Stimulated activated naive CD8-positive, alpha-beta T cell treated with anti-CD3 and anti-CD28 coated beads, Interleukin-15, Interleukin-2, amounts not matched to agents 100 U/mL and 50 U/mL, for 24 hours (primary cell): Measurements from ENCODE around the gene LMTK2.
A peak's percentile ranks its signal among the peaks of the same experiment; 100 is the strongest.

ENCODE experiments used
- ATAC-seq: fragments of 150-1000 bp; cut with Tn5 transposase; one replicate; pipeline ENCODE4 v1.10.0; 2021
- DNase-seq: peaks from one replicate; pipeline ENCODE4 v3.0.0; 2021

Gene LMTK2

GRCh38 chr7:98106647-98107312, at the start of gene LMTK2:
Gene LMTK2, plus strand, starts transcription at chr7:98106862. Its CDS starts 316 bp downstream, at chr7:98107178.
- ATAC-seq (peak; percentile 99), DNase-seq (peak; percentile 97)

- no peak for ATAC-seq
- no peak for DNase-seq
Observed at GRCh38 chr7:98057157-98057556, 49.5 kb upstream of the LMTK2 start.

GRCh38 chr7:98058186-98058585, 48.5 kb upstream of the LMTK2 start:
- DNase-seq, result no peak
- no peak for ATAC-seq

- DNase-seq (no peak), ATAC-seq (no peak)
Observed at GRCh38 chr7:98064233-98064632, 42.4 kb upstream of the LMTK2 start.

- ATAC-seq, result no peak
- no peak for DNase-seq
Observed at GRCh38 chr7:98066208-98066607, 40.5 kb upstream of the LMTK2 start.

GRCh38 chr7:98066934-98067507, 39.6 kb upstream of the LMTK2 start:
- DNase-seq, result no peak
- no peak for ATAC-seq

GRCh38 chr7:98073047-98073446, 33.6 kb upstream of the LMTK2 start:
- DNase-seq, result no peak

GRCh38 chr7:98075801-98076200, 30.9 kb upstream of the LMTK2 start:
- ATAC-seq (no peak), DNase-seq (no peak)

More at GRCh38 chr7:98073047-98073446, 33.6 kb upstream of the LMTK2 start:
- ATAC-seq, result no peak

- ATAC-seq, result no peak
- no peak for DNase-seq
Observed at GRCh38 chr7:98077762-98078161, 28.9 kb upstream of the LMTK2 start.

- no peak for ATAC-seq
- DNase-seq, result no peak
Observed at GRCh38 chr7:98078197-98078870, 28.3 kb upstream of the LMTK2 start.

GRCh38 chr7:98079891-98080648, 26.6 kb upstream of the LMTK2 start:
- DNase-seq (no peak), ATAC-seq (no peak)

- DNase-seq, result no peak
- no peak for ATAC-seq
Observed at GRCh38 chr7:98081319-98081718, 25.3 kb upstream of the LMTK2 start.

GRCh38 chr7:98084631-98085030, 22.0 kb upstream of the LMTK2 start:
- DNase-seq (no peak), ATAC-seq (no peak)

GRCh38 chr7:98085674-98086073, 21.0 kb upstream of the LMTK2 start:
- DNase-seq (no peak), ATAC-seq (no peak)

GRCh38 chr7:98086281-98086718, 20.4 kb upstream of the LMTK2 start:
- DNase-seq (no peak), ATAC-seq (no peak)

- ATAC-seq, result no peak
- no peak for DNase-seq
Observed at GRCh38 chr7:98088109-98088508, 18.6 kb upstream of the LMTK2 start.

GRCh38 chr7:98090116-98090515, 16.5 kb upstream of the LMTK2 start:
- no peak for DNase-seq
- ATAC-seq, result no peak

GRCh38 chr7:98091061-98091460, 15.6 kb upstream of the LMTK2 start:
- ATAC-seq, result no peak
- DNase-seq, result no peak

- no peak for ATAC-seq
- no peak for DNase-seq
Observed at GRCh38 chr7:98091523-98091922, 15.1 kb upstream of the LMTK2 start.

GRCh38 chr7:98097042-98097645, 9.5 kb upstream of the LMTK2 start:
- DNase-seq (no peak), ATAC-seq (no peak)

- no peak for DNase-seq
- no peak for ATAC-seq
Observed at GRCh38 chr7:98100088-98100487, 6.6 kb upstream of the LMTK2 start.

- ATAC-seq, result no peak
- DNase-seq, result no peak
Observed at GRCh38 chr7:98102170-98102569, 4.5 kb upstream of the LMTK2 start.
